Fibroblast of peridontal ligament (primary cell): ENCODE measurements around the gene F10.
"Not testable (repeated sequence)": the region's sequence is repeated elsewhere in the genome, so short reads cannot be mapped to it uniquely, and the experiment has no call there.

Experiments used
- DNase-seq: peaks from one replicate; pipeline ENCODE4 v3.0.0-alpha.2; 2010; ENCODE audit errors: extremely low read depth

Gene F10

GRCh38 chr13:113102302-113102701 is 20.3 kb upstream of the F10 start:
- not testable (repeated sequence) for DNase-seq

GRCh38 chr13:113102727-113103126 is 19.9 kb upstream of the F10 start:
- DNase-seq, result no peak

- DNase-seq, result no peak
Measured at GRCh38 chr13:113103646-113104045, 19.0 kb upstream of the F10 start.

GRCh38 chr13:113105032-113105920 is 17.3 kb upstream of the F10 start, which contains the start of gene F7:
TSS of gene F7 (plus strand) at chr13:113105791. CDS start at chr13:113105842, 51 bp downstream.
- peak; percentile 15 for DNase-seq

- DNase-seq, result no peak
Measured at GRCh38 chr13:113105921-113106452, 16.6 kb upstream of the F10 start.

- DNase-seq, result no peak
Measured at GRCh38 chr13:113106711-113107351, 15.8 kb upstream of the F10 start.

GRCh38 chr13:113108521-113108920 is 14.1 kb upstream of the F10 start:
- DNase-seq, result not testable (repeated sequence)

GRCh38 chr13:113109151-113110047 is 13.2 kb upstream of the F10 start:
- DNase-seq, result no peak

- no peak for DNase-seq
Measured at GRCh38 chr13:113110048-113110851, 12.3 kb upstream of the F10 start.

- no peak for DNase-seq
Measured at GRCh38 chr13:113110852-113111315, 11.7 kb upstream of the F10 start.

GRCh38 chr13:113111821-113112220 is 10.8 kb upstream of the F10 start:
- not testable (repeated sequence) for DNase-seq

- not testable (repeated sequence) for DNase-seq
Measured at GRCh38 chr13:113112475-113112874, 10.1 kb upstream of the F10 start.

- no peak for DNase-seq
Measured at GRCh38 chr13:113112893-113113845, 9.4 kb upstream of the F10 start.

GRCh38 chr13:113113846-113114271 is 8.7 kb upstream of the F10 start:
- DNase-seq, result no peak

- DNase-seq, result no peak
Measured at GRCh38 chr13:113114511-113115362, 7.9 kb upstream of the F10 start.

GRCh38 chr13:113115363-113116205 is 7.0 kb upstream of the F10 start:
- no peak for DNase-seq

- no peak for DNase-seq
Measured at GRCh38 chr13:113116206-113116800, 6.3 kb upstream of the F10 start.
